Stromal cell of bone marrow (primary cell): Measurements from ENCODE around the gene HMCES.
"Not testable (repeated sequence)": the region's sequence is repeated elsewhere in the genome, so short reads cannot be mapped to it uniquely, and the experiment has no call there.

ENCODE experiments used
- DNase-seq: peaks from one replicate; pipeline ENCODE4 v3.0.0-alpha.2; 2012; ENCODE audit warnings: low read depth

HMCES gene

GRCh38 chr3:129347458-129347845 lies 68.8 kb downstream of the HMCES start:
- DNase-seq: no peak

DNA sequence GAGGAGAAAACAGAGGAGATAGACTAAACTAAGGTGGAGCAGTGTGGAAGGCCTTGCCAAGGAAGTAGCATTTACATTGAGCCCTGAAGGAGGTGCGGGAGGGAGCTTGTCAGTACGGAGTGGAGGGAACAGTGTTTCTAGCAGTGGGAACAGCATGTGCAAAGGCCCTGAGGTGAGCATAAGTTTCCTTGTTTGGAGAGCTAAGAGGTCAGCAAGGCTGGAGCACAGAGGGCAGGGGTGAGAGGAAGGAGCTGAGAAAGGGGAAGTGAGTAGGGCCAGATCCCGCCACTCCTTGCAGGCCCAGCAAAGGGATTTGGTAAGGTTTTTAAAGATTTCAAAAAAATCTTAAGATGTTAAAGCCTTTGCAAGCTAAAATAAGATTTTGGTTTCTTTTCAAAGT lies 70.1 kb downstream of the HMCES start:
- no peak for DNase-seq

DNA sequence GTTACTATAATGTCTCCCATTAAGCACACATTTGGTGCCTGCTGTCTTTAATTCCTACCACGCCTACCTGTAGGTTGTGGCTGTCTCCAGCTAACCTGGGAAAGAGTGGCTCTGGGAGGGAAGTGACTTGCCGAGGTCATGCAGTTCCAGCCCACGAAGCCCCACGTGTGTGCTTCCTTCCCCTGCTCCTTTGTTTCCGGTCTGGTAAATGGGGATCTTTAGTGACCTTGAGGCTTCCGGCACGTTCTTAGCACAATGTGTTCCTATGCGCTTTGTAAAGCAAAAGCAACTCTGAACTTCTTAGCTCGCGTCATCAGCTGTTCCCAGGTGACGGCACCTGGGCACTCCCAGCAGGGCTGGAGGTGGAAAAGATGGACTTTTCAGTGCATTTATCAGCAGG lies 70.5 kb downstream of the HMCES start:
- DNase-seq: not testable (repeated sequence)

DNA sequence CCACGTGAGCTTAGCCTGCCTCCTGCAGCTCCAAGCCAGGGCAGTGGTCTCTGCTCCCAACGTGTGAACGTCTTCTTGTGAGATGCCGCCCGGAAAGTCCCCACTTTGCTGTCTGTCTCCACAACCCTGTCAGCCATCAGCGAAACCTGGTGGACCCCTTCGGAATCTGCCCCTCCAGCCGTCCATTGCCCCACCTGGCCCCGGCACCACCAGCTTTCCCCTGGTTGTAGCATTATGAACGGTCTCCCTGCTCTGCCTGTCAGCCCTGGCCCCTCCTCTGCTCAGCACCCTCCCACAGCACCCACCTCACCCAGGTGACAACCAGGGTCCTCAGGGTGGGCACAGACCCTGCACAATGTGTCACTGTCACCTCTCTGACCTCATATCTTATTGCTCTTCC lies 71.1 kb downstream of the HMCES start:
- DNase-seq: no peak

- no peak for DNase-seq
These were observed 73.4 kb downstream of the HMCES start for GRCh38 chr3:129352045-129352444.

DNA sequence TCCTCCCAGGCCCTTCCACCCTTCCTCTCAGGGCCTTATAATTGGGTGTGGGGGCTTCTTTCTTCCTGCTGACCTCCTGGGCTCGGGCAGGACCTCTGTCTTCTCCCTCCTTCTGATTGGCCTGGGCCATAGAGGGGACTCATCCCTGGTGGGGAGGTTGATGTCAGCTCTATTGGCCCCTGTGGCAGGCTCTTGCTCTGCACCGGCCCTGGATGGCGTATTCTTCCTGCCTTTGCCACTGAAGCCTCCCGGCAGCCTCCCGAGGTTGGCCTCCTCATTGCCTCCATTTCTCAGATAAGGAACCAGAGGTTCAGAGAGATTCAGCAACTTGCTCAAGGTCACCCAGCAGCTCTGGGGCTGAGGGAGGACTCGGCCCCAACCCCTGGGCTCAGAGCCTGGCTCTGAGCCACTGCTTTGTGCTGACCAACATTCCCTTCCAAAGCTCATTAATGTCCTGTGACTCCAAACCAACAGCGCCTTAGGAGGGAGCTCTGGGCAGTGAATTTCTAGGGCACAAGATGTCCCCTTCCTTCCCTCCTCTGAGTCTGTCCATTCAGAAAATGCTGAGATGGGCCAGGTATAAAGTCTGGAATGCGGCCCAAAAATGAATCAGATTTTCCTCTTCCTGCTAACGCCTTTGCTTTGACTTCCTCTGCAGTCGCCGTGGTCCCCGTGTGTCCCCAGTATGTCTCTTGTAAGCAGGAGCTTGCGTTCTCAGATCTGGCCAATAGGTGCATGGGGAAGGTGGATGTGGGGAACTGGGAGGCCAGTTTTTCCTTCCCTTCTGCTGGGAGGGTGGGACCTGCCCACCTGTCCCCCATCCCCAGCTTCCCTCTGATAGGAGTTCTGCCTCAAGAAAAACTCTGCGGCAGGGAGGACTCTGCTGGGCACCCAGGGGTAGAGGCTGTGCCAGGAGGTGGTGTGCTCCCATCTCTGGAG lies 74.2 kb downstream of the HMCES start:
- no peak for DNase-seq

DNA sequence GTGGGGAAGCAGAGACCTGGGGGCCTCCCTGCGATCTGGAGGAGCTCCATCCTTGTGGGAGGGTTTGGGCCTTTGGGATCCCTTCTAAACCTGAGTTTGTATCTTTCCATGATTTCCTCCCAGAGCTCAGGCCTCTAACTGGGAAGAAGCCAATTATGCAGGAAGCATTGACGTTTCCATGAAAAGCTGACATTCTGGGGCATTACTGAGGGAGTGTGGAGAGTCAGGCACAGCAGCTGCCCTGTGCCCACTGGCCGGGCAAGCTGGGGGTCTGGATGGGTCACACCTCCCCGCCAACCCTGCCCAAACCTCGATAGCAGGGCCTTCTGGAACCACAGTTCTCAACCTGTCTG lies 74.9 kb downstream of the HMCES start:
- no peak for DNase-seq
